ENCODE data around the gene ELMO1. TPM values are rescaled to one million over a fixed set of nuclear protein-coding genes. Genes with fewer than 3 reads are reported as not detected.

ELMO1 gene
- total and polyA plus RNA-seq, 2 experiments from 2014 or later = 6.5 to 24.9 TPM

- H3K27ac ChIP-seq (ENCODE audit: low read depth) = no peak overlapping the region
Measured at GRCh38 chr7:37484426-37485073, 35.9 kb upstream of the ELMO1 start.

More at GRCh38 chr7:37484426-37485073, 35.9 kb upstream of the ELMO1 start:
- no peak overlapping the region for H3K4me3 Mint-ChIP-seq
- Histone ChIP-seq H2AFZ (0 out of 2 replicates have a peak overlapping the region, but pooled peaks have one; percentile 20), H3K4me3 (no peak overlapping the region), H4K20me1 (replicated peaks; ENCODE audit: insufficient read depth) (no peaks in the 10 kb centered on the region), H3K36me3 (ENCODE audit: insufficient read depth) (0 out of 2 replicates have a peak, but pooled peaks cover 3% of the 10 kb centered on the region), H3K4me2 (no peak overlapping the region), H3K4me1 (ENCODE audit: insufficient read depth) (peaks cover 6% of the 10 kb centered on the region; the same call in 1 of the 2 replicates), H3F3A (replicated peaks; ENCODE audit: low read depth) (no peaks in the 10 kb centered on the region), H3K9me2 (ENCODE audit: insufficient read depth) (no peaks in the 10 kb centered on the region; the same call in 1 of the 2 replicates), H3K27me3 (ENCODE audit: insufficient read depth) (no peaks in the 10 kb centered on the region), H3K79me2 (replicated peaks; ENCODE audit: insufficient read depth) (no peaks in the 10 kb centered on the region)
- no peak for TF ChIP-seq JUNB (IDR thresholded peaks at IDR 0.05; ENCODE audit: unreplicated experiment)
- no peak for TF ChIP-seq CREB1 (CRISPR knock-in tag; IDR thresholded peaks at IDR 0.05; ENCODE audit: low read depth)
- no peak for TF ChIP-seq ZNF114 (CRISPR knock-in tag; IDR thresholded peaks at IDR 0.05)
- no peak for TF ChIP-seq EZH2phosphoT487 (IDR thresholded peaks at IDR 0.05; ENCODE audit: unreplicated experiment)
- no peak for TF ChIP-seq CTCF (conservative IDR thresholded peaks at IDR 0.05; ENCODE audit: low read depth in 2 of 2)
- TF ChIP-seq STAT1 (IDR thresholded peaks at IDR 0.05; ENCODE audit: unreplicated experiment) = no peak
- TF ChIP-seq, protein P1, sequence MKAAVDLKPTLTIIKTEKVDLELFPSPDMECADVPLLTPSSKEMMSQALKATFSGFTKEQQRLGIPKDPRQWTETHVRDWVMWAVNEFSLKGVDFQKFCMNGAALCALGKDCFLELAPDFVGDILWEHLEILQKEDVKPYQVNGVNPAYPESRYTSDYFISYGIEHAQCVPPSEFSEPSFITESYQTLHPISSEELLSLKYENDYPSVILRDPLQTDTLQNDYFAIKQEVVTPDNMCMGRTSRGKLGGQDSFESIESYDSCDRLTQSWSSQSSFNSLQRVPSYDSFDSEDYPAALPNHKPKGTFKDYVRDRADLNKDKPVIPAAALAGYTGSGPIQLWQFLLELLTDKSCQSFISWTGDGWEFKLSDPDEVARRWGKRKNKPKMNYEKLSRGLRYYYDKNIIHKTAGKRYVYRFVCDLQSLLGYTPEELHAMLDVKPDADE (IDR thresholded peaks at IDR 0.05) = no peak
- no peak for TF ChIP-seq ZNF331 (CRISPR knock-in tag; IDR thresholded peaks at IDR 0.05; ENCODE audit: low read depth)
- no peak for TF ChIP-seq REST (IDR thresholded peaks at IDR 0.05; ENCODE audit: unreplicated experiment)
- no peak for TF ChIP-seq NANOG (IDR thresholded peaks at IDR 0.05; ENCODE audit: borderline replicate concordance)
- no peak for TF ChIP-seq EZH2 (IDR thresholded peaks at IDR 0.05; ENCODE audit: low read depth, unreplicated experiment)
- no peak for TF ChIP-seq ZNF462 (CRISPR knock-in tag; IDR thresholded peaks at IDR 0.05)
- TF ChIP-seq POLR2AphosphoS5 (IDR thresholded peaks at IDR 0.05; ENCODE audit: low read depth) = no peak
- peaks cover 20% of the 10 kb centered on the region; the same call in 2 of the 3 replicates for H3K36me3 Mint-ChIP-seq (ENCODE audit: low read depth)
- H3K9me3 Mint-ChIP-seq = peaks cover 22% of the 10 kb centered on the region
- no peak overlapping the region for H3K27ac Mint-ChIP-seq
- no peak for DNase-seq (ENCODE audit: low spot score)
- peaks cover 3% of the 10 kb centered on the region for H3K27me3 Mint-ChIP-seq (ENCODE audit: insufficient read depth, low read depth, poor library complexity)
- ATAC-seq = no peak
- peaks cover 15% of the 10 kb centered on the region for H3K4me1 Mint-ChIP-seq

Measured in GM23338 (cell line).